ENCODE data around the gene DNTT.

DNTT gene

DNA sequence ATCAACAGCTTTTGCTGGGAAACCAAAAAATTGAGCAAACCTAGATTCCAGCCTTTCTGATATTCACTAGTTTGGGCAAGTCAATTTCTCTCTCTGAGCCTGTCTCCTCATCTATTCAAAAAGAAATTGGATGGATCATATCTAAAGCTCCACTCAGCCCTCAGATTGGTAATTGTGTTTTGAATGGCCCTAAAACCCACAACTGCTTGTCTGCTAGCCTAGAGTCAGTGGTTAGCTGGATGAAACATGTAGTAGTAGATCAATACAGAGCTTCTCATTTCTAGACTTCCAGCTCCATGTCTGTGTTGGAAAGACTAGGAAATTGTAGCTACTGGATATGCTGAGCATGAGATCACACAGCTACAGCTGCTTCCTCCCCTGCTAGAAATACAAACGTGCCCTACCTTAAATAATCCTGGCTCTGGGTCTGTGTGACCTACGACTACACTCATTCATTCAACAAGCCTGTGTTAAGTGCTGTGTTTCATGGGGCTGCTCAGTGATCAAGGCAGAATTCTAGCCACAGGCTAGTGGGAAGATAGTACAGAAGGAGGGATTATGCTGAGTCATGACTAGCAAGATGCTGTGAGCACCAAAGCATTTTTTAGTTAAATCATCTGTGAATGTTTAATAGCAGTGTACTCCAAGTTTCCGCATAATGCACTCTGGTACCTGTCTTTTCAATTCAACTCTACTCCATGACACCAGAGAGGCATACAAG is 15.7 kb downstream of the DNTT start:
- no peak overlapping the region for H3K4me3 ChIP-seq (ENCODE audit: insufficient read depth, low read length, poor library complexity, severe bottlenecking)
- no peak overlapping the region for H2AFZ ChIP-seq (ENCODE audit: low read depth, low read length, severe bottlenecking)
- no peaks in the 10 kb centered on the region for H3F3A ChIP-seq (ENCODE audit: insufficient read depth)
- no peaks in the 10 kb centered on the region for H3K27me3 ChIP-seq (ENCODE audit: low read length)
- no peaks in the 10 kb centered on the region for H3K9me2 ChIP-seq (replicated peaks; ENCODE audit: insufficient read depth, low read length)
- H3K9me3 ChIP-seq (ENCODE audit: insufficient read depth, low read length), result no peaks in the 10 kb centered on the region
- no peaks in the 10 kb centered on the region for H3K36me3 ChIP-seq (ENCODE audit: low read length)
- H3K79me2 ChIP-seq (ENCODE audit: insufficient read depth, low read length), result no peaks in the 10 kb centered on the region
- no peak overlapping the region for H3K4me2 ChIP-seq (ENCODE audit: low read depth, low read length, poor library complexity, severe bottlenecking)
- no peaks in the 10 kb centered on the region for H4K20me1 ChIP-seq (ENCODE audit: low read depth, low read length)
- TF ChIP-seq, protein P1, sequence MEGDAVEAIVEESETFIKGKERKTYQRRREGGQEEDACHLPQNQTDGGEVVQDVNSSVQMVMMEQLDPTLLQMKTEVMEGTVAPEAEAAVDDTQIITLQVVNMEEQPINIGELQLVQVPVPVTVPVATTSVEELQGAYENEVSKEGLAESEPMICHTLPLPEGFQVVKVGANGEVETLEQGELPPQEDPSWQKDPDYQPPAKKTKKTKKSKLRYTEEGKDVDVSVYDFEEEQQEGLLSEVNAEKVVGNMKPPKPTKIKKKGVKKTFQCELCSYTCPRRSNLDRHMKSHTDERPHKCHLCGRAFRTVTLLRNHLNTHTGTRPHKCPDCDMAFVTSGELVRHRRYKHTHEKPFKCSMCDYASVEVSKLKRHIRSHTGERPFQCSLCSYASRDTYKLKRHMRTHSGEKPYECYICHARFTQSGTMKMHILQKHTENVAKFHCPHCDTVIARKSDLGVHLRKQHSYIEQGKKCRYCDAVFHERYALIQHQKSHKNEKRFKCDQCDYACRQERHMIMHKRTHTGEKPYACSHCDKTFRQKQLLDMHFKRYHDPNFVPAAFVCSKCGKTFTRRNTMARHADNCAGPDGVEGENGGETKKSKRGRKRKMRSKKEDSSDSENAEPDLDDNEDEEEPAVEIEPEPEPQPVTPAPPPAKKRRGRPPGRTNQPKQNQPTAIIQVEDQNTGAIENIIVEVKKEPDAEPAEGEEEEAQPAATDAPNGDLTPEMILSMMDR (IDR thresholded peaks at IDR 0.05; ENCODE audit: insufficient read depth, low read length, poor library complexity, severe bottlenecking), result no peak
- TF ChIP-seq EZH2phosphoT487 (conservative IDR thresholded peaks at IDR 0.05; ENCODE audit: low read length), result no peak
- no peak overlapping the region for H3K27ac ChIP-seq (ENCODE audit: low read depth, low read length)
- H3K9ac ChIP-seq (ENCODE audit: low read length), result no peak overlapping the region

DNA sequence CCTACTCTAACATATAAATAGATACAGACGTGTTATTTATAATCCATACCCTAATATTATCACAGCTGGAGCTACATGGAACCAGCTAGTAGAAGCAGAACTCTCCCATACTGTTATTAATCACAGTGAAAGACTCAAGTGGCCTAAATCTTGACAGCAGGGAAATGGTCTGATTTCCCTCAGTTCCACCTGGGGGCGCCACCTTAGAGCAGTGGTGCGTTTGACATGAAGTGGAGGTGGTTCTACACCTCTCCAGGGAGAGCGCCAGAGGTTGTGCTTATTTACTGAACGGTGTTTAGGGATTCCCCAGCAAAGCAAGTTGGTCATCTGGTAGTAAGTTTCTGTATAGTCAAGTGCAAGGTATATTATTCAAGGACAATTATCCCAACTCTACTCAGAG is 17.6 kb downstream of the DNTT start:
- Histone ChIP-seq H2AFZ (ENCODE audit: low read depth, low read length, severe bottlenecking) (no peak overlapping the region), H3K9me2 (replicated peaks; ENCODE audit: insufficient read depth, low read length) (no peaks in the 10 kb centered on the region), H3K9ac (ENCODE audit: low read length) (no peak overlapping the region), H3F3A (ENCODE audit: insufficient read depth) (no peaks in the 10 kb centered on the region), H4K20me1 (ENCODE audit: low read depth, low read length) (no peaks in the 10 kb centered on the region), H3K4me3 (ENCODE audit: insufficient read depth, low read length, poor library complexity, severe bottlenecking) (no peak overlapping the region), H3K4me2 (ENCODE audit: low read depth, low read length, poor library complexity, severe bottlenecking) (no peak overlapping the region), H3K79me2 (ENCODE audit: insufficient read depth, low read length) (no peaks in the 10 kb centered on the region), H3K27ac (ENCODE audit: low read depth, low read length) (no peak overlapping the region), H3K27me3 (ENCODE audit: low read length) (no peaks in the 10 kb centered on the region), H3K9me3 (ENCODE audit: insufficient read depth, low read length) (no peaks in the 10 kb centered on the region), H3K36me3 (ENCODE audit: low read length) (no peaks in the 10 kb centered on the region)
- no peak for TF ChIP-seq EZH2phosphoT487 (conservative IDR thresholded peaks at IDR 0.05; ENCODE audit: low read length)
- TF ChIP-seq, protein P1 (IDR thresholded peaks at IDR 0.05; ENCODE audit: insufficient read depth, low read length, poor library complexity, severe bottlenecking), result peak; percentile 24

DNA sequence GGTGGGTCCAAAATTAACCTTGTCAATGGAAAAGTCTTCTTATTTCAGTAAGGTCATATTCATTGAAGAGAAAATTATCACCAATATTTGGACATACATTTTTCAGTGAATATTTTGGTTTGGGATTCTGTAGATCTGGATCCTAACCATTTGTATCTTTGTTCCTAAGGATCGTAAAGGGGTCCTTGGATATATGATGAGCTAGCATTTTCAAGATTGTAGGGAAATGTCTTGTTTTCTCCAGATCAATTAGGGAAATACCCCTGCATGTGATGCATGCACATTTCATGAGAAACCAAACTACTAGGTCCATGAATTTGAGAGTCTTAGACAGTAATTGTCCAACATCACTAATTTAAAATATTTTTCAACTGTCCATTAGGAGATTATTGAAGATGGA is 18.0 kb downstream of the DNTT start:
- H3K27me3 ChIP-seq (ENCODE audit: low read length), result no peaks in the 10 kb centered on the region
- H3F3A ChIP-seq (ENCODE audit: insufficient read depth), result no peaks in the 10 kb centered on the region
- no peak overlapping the region for H3K27ac ChIP-seq (ENCODE audit: low read depth, low read length)
- H3K9me2 ChIP-seq (replicated peaks; ENCODE audit: insufficient read depth, low read length), result no peaks in the 10 kb centered on the region
- no peaks in the 10 kb centered on the region for H4K20me1 ChIP-seq (ENCODE audit: low read depth, low read length)
- no peak overlapping the region for H2AFZ ChIP-seq (ENCODE audit: low read depth, low read length, severe bottlenecking)
- no peaks in the 10 kb centered on the region for H3K36me3 ChIP-seq (ENCODE audit: low read length)
- TF ChIP-seq EZH2phosphoT487 (conservative IDR thresholded peaks at IDR 0.05; ENCODE audit: low read length), result no peak
- TF ChIP-seq, protein P1 (IDR thresholded peaks at IDR 0.05; ENCODE audit: insufficient read depth, low read length, poor library complexity, severe bottlenecking), result no peak
- H3K79me2 ChIP-seq (ENCODE audit: insufficient read depth, low read length), result no peaks in the 10 kb centered on the region
- no peak overlapping the region for H3K4me2 ChIP-seq (ENCODE audit: low read depth, low read length, poor library complexity, severe bottlenecking)
- no peak overlapping the region for H3K4me3 ChIP-seq (ENCODE audit: insufficient read depth, low read length, poor library complexity, severe bottlenecking)
- H3K9ac ChIP-seq (ENCODE audit: low read length), result no peak overlapping the region
- H3K9me3 ChIP-seq (ENCODE audit: insufficient read depth, low read length), result no peaks in the 10 kb centered on the region
